Osteoblast (primary cell): ENCODE measurements around the gene GABBR2. TPM values are rescaled to one million over a fixed set of nuclear protein-coding genes. Genes with fewer than 3 reads are reported as not detected.

ENCODE experiments used
- DNase-seq: peaks from one replicate; pipeline ENCODE4 v3.0.0; 2011; ENCODE audit warnings: low spot score, mixed read lengths; ENCODE audit not compliant: insufficient read length; ENCODE audit errors: missing footprints
- H2AFZ ChIP-seq: 2 replicates; pipeline ENCODE4 v1.6.0; 2011; ENCODE audit warnings: mild to moderate bottlenecking, low read length
- H3K27ac ChIP-seq: 2 replicates; pipeline ENCODE4 v1.5.1; 2011; ENCODE audit warnings: mild to moderate bottlenecking, low read depth, low read length, moderate library complexity
- H3K27me3 ChIP-seq: 2 replicates; pipeline ENCODE4 v1.6.0; 2012; ENCODE audit warnings: mild to moderate bottlenecking, control low read depth, inconsistent platforms, low read length, moderate library complexity; ENCODE audit not compliant: insufficient read depth
- H3K36me3 ChIP-seq: 2 replicates; pipeline ENCODE4 v1.5.1; 2011; ENCODE audit warnings: mild to moderate bottlenecking, low read length, control low read depth, moderate library complexity; ENCODE audit not compliant: insufficient read depth
- H3K4me1 ChIP-seq: 2 replicates; pipeline ENCODE4 v1.5.1; 2011; ENCODE audit warnings: mild to moderate bottlenecking, low read length, control low read depth, moderate library complexity; ENCODE audit not compliant: insufficient read depth
- H3K4me2 ChIP-seq: 2 replicates; pipeline ENCODE4 v1.6.0; 2011; ENCODE audit warnings: mild to moderate bottlenecking, low read length; ENCODE audit not compliant: insufficient read depth
- H3K4me3 ChIP-seq: fragments of 200-600 bp; sonication (generic); 3 replicates; pipeline ENCODE4 v1.5.1; 2012; ENCODE audit warnings: mild to moderate bottlenecking, low read length, inconsistent platforms; ENCODE audit not compliant: insufficient read depth
- H3K79me2 ChIP-seq: 2 replicates; pipeline ENCODE4 v1.6.0; 2012; ENCODE audit warnings: mild to moderate bottlenecking, low read length, control low read depth, inconsistent platforms; ENCODE audit not compliant: insufficient read depth
- H3K9me3 ChIP-seq: 2 replicates; pipeline ENCODE4 v1.5.1; 2011; ENCODE audit warnings: low read depth, low read length, control low read depth
- H4K20me1 ChIP-seq: 2 replicates; pipeline ENCODE4 v1.6.0; 2012; ENCODE audit warnings: mild to moderate bottlenecking, low read length, control low read depth; ENCODE audit not compliant: insufficient read depth
- total RNA-seq: library from RNA; depleted of rRNA; stranded (reverse); fragments of >200 nt; gene quantifications from 2 replicates; pipeline ENCODE4 v1.2.3, GENCODE V29; 2012
- TF ChIP-seq, protein P1 (sequence below): IDR thresholded peaks from 2 replicates; pipeline ENCODE4 v1.5.1; 2011; ENCODE audit warnings: mild to moderate bottlenecking, low read depth, low read length, moderate library complexity; ENCODE audit errors: extremely low read depth

GABBR2 gene
- total RNA-seq, 1 donor: under 0.01 TPM

- no peaks in the 10 kb centered on the region for H3K4me1 ChIP-seq
- DNase-seq: no peak
- no peaks in the 10 kb centered on the region for H4K20me1 ChIP-seq
- TF ChIP-seq, protein P1, sequence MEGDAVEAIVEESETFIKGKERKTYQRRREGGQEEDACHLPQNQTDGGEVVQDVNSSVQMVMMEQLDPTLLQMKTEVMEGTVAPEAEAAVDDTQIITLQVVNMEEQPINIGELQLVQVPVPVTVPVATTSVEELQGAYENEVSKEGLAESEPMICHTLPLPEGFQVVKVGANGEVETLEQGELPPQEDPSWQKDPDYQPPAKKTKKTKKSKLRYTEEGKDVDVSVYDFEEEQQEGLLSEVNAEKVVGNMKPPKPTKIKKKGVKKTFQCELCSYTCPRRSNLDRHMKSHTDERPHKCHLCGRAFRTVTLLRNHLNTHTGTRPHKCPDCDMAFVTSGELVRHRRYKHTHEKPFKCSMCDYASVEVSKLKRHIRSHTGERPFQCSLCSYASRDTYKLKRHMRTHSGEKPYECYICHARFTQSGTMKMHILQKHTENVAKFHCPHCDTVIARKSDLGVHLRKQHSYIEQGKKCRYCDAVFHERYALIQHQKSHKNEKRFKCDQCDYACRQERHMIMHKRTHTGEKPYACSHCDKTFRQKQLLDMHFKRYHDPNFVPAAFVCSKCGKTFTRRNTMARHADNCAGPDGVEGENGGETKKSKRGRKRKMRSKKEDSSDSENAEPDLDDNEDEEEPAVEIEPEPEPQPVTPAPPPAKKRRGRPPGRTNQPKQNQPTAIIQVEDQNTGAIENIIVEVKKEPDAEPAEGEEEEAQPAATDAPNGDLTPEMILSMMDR: no peak
- no peaks in the 10 kb centered on the region for H3K79me2 ChIP-seq
- no peak overlapping the region for H3K4me3 ChIP-seq
- no peak overlapping the region for H3K27ac ChIP-seq
- no peak overlapping the region for H3K4me2 ChIP-seq
- H3K27me3 ChIP-seq: no peaks in the 10 kb centered on the region
- H3K9me3 ChIP-seq: no peaks in the 10 kb centered on the region
- H2AFZ ChIP-seq: no peak overlapping the region
- no peaks in the 10 kb centered on the region for H3K36me3 ChIP-seq
Observed at GRCh38 chr9:98304381-98304780, 404.4 kb downstream of the GABBR2 start.

- TF ChIP-seq, protein P1: no peak
- DNase-seq: no peak
- Histone ChIP-seq H3K36me3 (no peaks in the 10 kb centered on the region), H3K9me3 (no peaks in the 10 kb centered on the region), H2AFZ (no peak overlapping the region), H3K27ac (no peak overlapping the region), H3K27me3 (no peaks in the 10 kb centered on the region), H3K4me2 (no peak overlapping the region), H3K4me1 (no peaks in the 10 kb centered on the region), H4K20me1 (no peaks in the 10 kb centered on the region), H3K79me2 (no peaks in the 10 kb centered on the region), H3K4me3 (no peak overlapping the region)
Observed at GRCh38 chr9:98303633-98304125, 405.1 kb downstream of the GABBR2 start.

DNA sequence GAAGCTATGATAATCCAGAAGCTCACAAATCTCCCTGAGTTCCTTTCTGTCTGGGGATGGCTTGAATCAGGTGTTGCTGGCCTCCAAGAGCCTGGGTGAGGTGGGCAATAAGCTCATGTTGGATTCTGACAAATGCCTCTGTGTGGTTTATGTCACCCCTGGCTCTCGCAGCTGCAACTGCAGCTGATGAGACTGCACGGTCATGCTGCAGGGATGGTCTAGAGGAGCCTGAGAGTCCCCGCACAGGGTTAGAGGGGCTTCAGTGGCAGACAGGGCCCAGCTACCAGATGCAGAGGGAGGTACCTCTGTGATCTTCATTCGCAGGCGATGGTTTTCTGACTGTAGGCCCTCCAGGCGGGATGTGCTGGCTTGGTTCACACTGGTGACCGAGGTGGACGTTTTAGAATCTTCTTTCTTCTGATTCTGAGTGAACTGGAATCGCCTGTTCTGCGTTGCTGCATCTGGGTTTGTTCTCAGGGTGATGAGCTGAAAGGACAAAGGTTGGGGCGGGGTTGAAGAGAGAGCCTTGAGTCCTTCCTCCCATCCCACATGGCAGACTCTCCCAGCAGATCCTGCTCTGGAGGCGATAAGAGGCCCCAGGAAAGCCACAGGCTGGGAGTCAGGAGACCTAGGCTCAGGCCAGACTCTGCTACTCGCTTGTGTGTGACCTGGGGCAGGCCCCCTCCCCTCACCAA is 405.6 kb downstream of the GABBR2 start:
- Histone ChIP-seq H3K36me3 (no peaks in the 10 kb centered on the region), H3K9me3 (no peaks in the 10 kb centered on the region), H3K4me3 (no peak overlapping the region), H3K79me2 (no peaks in the 10 kb centered on the region), H3K27me3 (no peaks in the 10 kb centered on the region), H3K4me1 (no peaks in the 10 kb centered on the region), H3K4me2 (no peak overlapping the region), H3K27ac (no peak overlapping the region), H4K20me1 (no peaks in the 10 kb centered on the region), H2AFZ (no peak overlapping the region)
- TF ChIP-seq, protein P1: no peak
- DNase-seq: no peak

GRCh38 chr9:98302150-98302549 is 406.6 kb downstream of the GABBR2 start:
- Histone ChIP-seq H3K9me3 (no peaks in the 10 kb centered on the region), H3K4me2 (no peak overlapping the region), H3K4me3 (no peak overlapping the region), H3K36me3 (no peaks in the 10 kb centered on the region), H4K20me1 (no peaks in the 10 kb centered on the region), H3K4me1 (no peaks in the 10 kb centered on the region), H3K27ac (no peak overlapping the region), H3K27me3 (no peaks in the 10 kb centered on the region), H3K79me2 (no peaks in the 10 kb centered on the region), H2AFZ (no peak overlapping the region)
- DNase-seq: no peak
- TF ChIP-seq, protein P1: no peak
